ENCODE results near the gene SLC6A1.

DNA sequence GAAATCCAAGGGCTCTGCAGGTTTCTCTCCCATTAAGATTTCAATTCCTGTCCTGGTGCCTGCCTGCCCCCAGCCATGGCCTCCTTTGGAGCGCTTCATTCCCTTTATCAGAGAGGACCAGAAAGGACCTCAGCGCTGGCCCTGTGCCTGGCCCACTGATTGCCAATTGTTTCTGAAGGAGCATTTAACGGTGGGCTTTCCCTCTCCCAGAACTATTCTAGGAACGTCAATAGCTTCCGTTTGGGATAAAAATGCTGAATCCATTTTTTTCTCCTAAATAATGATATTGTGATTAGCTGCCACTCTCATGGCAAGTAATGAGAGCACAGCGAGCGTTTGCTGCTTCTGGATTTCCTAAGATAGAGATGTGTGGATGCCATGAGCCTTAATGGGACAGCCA lies 12.2 kb upstream of the SLC6A1 start:
- TF ChIP-seq, protein P1, sequence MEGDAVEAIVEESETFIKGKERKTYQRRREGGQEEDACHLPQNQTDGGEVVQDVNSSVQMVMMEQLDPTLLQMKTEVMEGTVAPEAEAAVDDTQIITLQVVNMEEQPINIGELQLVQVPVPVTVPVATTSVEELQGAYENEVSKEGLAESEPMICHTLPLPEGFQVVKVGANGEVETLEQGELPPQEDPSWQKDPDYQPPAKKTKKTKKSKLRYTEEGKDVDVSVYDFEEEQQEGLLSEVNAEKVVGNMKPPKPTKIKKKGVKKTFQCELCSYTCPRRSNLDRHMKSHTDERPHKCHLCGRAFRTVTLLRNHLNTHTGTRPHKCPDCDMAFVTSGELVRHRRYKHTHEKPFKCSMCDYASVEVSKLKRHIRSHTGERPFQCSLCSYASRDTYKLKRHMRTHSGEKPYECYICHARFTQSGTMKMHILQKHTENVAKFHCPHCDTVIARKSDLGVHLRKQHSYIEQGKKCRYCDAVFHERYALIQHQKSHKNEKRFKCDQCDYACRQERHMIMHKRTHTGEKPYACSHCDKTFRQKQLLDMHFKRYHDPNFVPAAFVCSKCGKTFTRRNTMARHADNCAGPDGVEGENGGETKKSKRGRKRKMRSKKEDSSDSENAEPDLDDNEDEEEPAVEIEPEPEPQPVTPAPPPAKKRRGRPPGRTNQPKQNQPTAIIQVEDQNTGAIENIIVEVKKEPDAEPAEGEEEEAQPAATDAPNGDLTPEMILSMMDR (IDR thresholded peaks at IDR 0.05): no peak
- no peak for TF ChIP-seq POLR2A (IDR thresholded peaks at IDR 0.05)

Measured in stomach (tissue), 4 donors.